ENCODE results near the gene ATP10A. TPM values are rescaled to one million over a fixed set of nuclear protein-coding genes. Genes with fewer than 3 reads are reported as not detected.

Gene ATP10A
- total and polyA plus RNA-seq, 9 of the 15 experiments (the other 6 are each of a cell fraction or from before 2014, with no cell fraction given), result 0.09 TPM; not detected in 8

DNA sequence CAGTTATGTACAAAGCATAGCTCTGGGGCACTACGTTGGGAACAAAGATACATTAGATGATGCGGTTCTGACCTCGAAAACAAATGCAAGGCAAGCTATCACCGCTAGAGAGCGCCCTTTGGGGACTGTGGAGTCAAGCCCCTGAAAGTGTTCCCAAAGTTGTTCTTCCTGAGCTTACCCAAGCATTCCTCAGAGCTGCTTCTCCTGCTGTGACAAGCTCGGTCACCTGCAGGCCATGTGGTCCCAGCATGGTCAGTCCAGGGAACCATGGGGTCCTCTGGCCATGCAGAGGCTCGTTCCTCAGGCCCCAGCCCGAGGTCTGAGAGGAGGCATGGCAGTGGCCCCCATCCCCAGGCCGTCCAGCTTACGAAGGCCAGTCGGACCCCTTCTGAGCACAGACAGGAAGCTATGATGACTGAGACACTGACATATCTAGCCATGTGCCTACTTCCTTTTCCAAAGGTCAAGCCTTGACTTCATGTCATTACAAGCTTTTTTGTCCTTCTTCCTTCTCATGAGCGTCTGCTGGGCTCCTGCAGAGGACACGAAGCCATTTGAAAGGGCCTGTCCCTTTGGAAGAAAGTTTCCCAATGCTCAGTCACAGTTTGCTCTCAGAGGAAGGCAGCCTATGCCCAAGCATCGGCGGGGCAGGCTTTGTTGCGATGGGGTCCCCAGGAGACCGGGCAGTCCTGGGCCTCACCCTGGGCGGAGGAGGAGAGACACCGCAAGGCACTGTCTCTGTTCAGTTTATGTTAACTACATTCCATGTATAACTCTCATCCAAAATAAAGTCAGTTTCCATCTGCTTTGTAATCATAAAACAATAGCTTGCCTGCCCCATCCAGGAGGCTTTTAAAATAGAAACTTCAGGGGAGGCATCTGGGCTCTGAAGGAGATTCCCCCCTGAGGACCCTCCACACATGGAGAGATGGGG lies 79.3 kb downstream of the ATP10A start:
- H3K27ac ChIP-seq (ENCODE audit: extremely low read depth, low read depth, low read length), result no peak overlapping the region
- H3K9ac ChIP-seq (ENCODE audit: insufficient read depth in 1 of 2, low read depth in 2 of 2, low read length in 2 of 2), result no peak overlapping the region
- H2AFZ ChIP-seq (ENCODE audit: low read depth, low read length), result peak overlapping the region; percentile 5; the same call in 1 of the 2 replicates
- H3K4me1 ChIP-seq (replicated peaks in 1 of 2; ENCODE audit: control insufficient read depth in 2 of 2, insufficient read depth in 2 of 2, low read length in 2 of 2), result peaks cover 8 to 16% of the 10 kb centered on the region in 2 experiments; a peak in 4 of 5 replicates
- peak; percentile 89 for FAIRE-seq
- no peak overlapping the region for H3K4me2 ChIP-seq (ENCODE audit: insufficient read depth, low read length)
- POLR2A ChIA-PET, result interaction anchor here (0.8 to 1.3 kb wide), 2 partner anchors 10 to 15 kb away, joined by 3 to 4 read pairs; no protein-coding TSS in a partner anchor
- no peaks in the 10 kb centered on the region for H3K9me3 ChIP-seq (replicated peaks; ENCODE audit: control insufficient read depth, insufficient read depth, low read depth, low read length)
- no peak overlapping the region for H3K4me3 ChIP-seq
- BruUV-seq (replicated peaks), result no TSS peak
- H3K36me3 ChIP-seq (ENCODE audit: control insufficient read depth, insufficient read depth, low read length), result no peaks in the 10 kb centered on the region
- no peaks in the 10 kb centered on the region for H3K79me2 ChIP-seq (ENCODE audit: control insufficient read depth, insufficient read depth, low read length)
- H4K20me1 ChIP-seq (replicated peaks; ENCODE audit: control insufficient read depth, insufficient read depth, low read length), result no peaks in the 10 kb centered on the region
- peak; percentile 42 to 57 (median 52) for DNase-seq (ENCODE audit: extremely low read depth in 1 of 4, low spot score in 3 of 4)
- no peaks in the 10 kb centered on the region for H3K9me1 ChIP-seq (ENCODE audit: control insufficient read depth, insufficient read depth, low read length)
- WGBS (ENCODE audit: insufficient coverage, low coverage, missing lambda C conversion rate), result 13% methylated on average over 18 of the region's 19 CpGs
- intact Hi-C loops (cut with micrococcal nuclease) (no loop called here), in situ Hi-C loops (cut with MboI) (no loop called here)
- CTCF ChIA-PET (ENCODE audit: low intra/inter-chr PET ratio), result no interaction called here
- peaks cover 0 to 13% of the 10 kb centered on the region in 2 experiments; a peak in 3 of 5 replicates for H3K27me3 ChIP-seq (ENCODE audit: control insufficient read depth in 2 of 2, insufficient read depth in 2 of 2, low read length in 2 of 2)
- peak; percentile 69 for ATAC-seq
- TF ChIP-seq, protein P1, sequence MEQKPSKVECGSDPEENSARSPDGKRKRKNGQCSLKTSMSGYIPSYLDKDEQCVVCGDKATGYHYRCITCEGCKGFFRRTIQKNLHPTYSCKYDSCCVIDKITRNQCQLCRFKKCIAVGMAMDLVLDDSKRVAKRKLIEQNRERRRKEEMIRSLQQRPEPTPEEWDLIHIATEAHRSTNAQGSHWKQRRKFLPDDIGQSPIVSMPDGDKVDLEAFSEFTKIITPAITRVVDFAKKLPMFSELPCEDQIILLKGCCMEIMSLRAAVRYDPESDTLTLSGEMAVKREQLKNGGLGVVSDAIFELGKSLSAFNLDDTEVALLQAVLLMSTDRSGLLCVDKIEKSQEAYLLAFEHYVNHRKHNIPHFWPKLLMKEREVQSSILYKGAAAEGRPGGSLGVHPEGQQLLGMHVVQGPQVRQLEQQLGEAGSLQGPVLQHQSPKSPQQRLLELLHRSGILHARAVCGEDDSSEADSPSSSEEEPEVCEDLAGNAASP (IDR thresholded peaks at IDR 0.05), result no peak
- TF ChIP-seq TAF9B (IDR thresholded peaks at IDR 0.05; ENCODE audit: partially characterized antibody), result no peak
- TF ChIP-seq HNRNPL (IDR thresholded peaks at IDR 0.05; ENCODE audit: low read depth, low read length), result no peak
- TF ChIP-seq ETS2 (tag; IDR thresholded peaks at IDR 0.05; ENCODE audit: borderline replicate concordance, poor library complexity, severe bottlenecking), result no peak
- no peak for TF ChIP-seq ZNF239 (CRISPR knock-in tag; IDR thresholded peaks at IDR 0.05)
- no peak for TF ChIP-seq ZBTB8A (IDR thresholded peaks at IDR 0.05; ENCODE audit: partially characterized antibody)
- no peak for TF ChIP-seq EP400 (IDR thresholded peaks at IDR 0.05)
- TF ChIP-seq, protein P2, sequence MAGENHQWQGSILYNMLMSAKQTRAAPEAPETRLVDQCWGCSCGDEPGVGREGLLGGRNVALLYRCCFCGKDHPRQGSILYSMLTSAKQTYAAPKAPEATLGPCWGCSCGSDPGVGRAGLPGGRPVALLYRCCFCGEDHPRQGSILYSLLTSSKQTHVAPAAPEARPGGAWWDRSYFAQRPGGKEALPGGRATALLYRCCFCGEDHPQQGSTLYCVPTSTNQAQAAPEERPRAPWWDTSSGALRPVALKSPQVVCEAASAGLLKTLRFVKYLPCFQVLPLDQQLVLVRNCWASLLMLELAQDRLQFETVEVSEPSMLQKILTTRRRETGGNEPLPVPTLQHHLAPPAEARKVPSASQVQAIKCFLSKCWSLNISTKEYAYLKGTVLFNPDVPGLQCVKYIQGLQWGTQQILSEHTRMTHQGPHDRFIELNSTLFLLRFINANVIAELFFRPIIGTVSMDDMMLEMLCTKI (IDR thresholded peaks at IDR 0.05; ENCODE audit: partially characterized antibody), result no peak
- no peak for TF ChIP-seq ZNF444 (CRISPR knock-in tag; IDR thresholded peaks at IDR 0.05)
- TF ChIP-seq, protein P3, sequence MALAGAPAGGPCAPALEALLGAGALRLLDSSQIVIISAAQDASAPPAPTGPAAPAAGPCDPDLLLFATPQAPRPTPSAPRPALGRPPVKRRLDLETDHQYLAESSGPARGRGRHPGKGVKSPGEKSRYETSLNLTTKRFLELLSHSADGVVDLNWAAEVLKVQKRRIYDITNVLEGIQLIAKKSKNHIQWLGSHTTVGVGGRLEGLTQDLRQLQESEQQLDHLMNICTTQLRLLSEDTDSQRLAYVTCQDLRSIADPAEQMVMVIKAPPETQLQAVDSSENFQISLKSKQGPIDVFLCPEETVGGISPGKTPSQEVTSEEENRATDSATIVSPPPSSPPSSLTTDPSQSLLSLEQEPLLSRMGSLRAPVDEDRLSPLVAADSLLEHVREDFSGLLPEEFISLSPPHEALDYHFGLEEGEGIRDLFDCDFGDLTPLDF (CRISPR knock-in tag; IDR thresholded peaks at IDR 0.05), result no peak
- TF ChIP-seq RAD21 (CRISPR knock-in tag; conservative IDR thresholded peaks at IDR 0.05 in 1 of 2, IDR thresholded peaks at IDR 0.05 in 1 of 2), result peak in 1 of 2 experiments; percentile 26; a peak in 2 of 4 replicates
- no peak for TF ChIP-seq PTTG1 (tag; IDR thresholded peaks at IDR 0.05; ENCODE audit: low read depth)
- no peak for TF ChIP-seq HDAC1 (IDR thresholded peaks at IDR 0.05)
- TF ChIP-seq ZNF77 (CRISPR knock-in tag; IDR thresholded peaks at IDR 0.05), result no peak
- no peak for TF ChIP-seq STAG1 (CRISPR knock-in tag; IDR thresholded peaks at IDR 0.05; ENCODE audit: borderline replicate concordance)
